A549 (cell line): ENCODE data around the gene CDH5. TPM values are rescaled to one million over a fixed set of nuclear protein-coding genes. Genes with fewer than 3 reads are reported as not detected.

Experiments
- ATAC-seq, 2 experiments: fragments of 200-7000 bp in 1 of 2; fragments of >200 bp in 1 of 2; cut with Nextera tagmentation in 1 of 2; cut with Tn5 transposase in 1 of 2; 3 replicates each; pipeline versions ENCODE4 v1.8.0 to v1.9.1; 2018 to 2020; ENCODE audit warnings: mild to moderate bottlenecking in 1 of 2, moderate library complexity in 1 of 2
- CTCF ChIA-PET: fragments of 300-600 bp; sonication (Branson Sonifier 250); formaldehyde crosslinking; extraction: SDS; loops from one replicate; lab custom pipeline; 2021; ENCODE audit warnings: antibody characterized with exemption, inconsistent platforms; lab: Yijun Ruan, JAX
- POLR2A ChIA-PET: fragments of 350-600 bp; formaldehyde crosslinking; extraction: SDS; loops from one replicate; lab custom pipeline; 2021; ENCODE audit warnings: antibody characterized with exemption, inconsistent platforms; lab: Yijun Ruan, JAX
- DNase-seq, 2 experiments: peaks; one replicate each; pipeline versions ENCODE4 v3.0.0 to v3.0.0-alpha.2; 2011 to 2016; ENCODE audit warnings: low read depth in 1 of 2, low spot score in 1 of 2
- FAIRE-seq: peaks from 2 replicates; lab custom pipeline; 2011; peaks lifted over from hg19 to GRCh38; lab: Jason Lieb, UNC
- H3K27ac ChIP-seq, 2 experiments: fragments of >200 bp; sonication (Bioruptor Twin); formaldehyde crosslinking; 3 replicates each; pipeline ENCODE4 v1.5.1; 2016 to 2017
- H3K4me1 ChIP-seq: fragments of >200 bp; sonication (Bioruptor Twin); formaldehyde crosslinking; 3 replicates; pipeline ENCODE4 v1.6.1; 2016
- H3K4me2 ChIP-seq: fragments of >200 bp; sonication (Bioruptor Twin); formaldehyde crosslinking; 3 replicates; pipeline ENCODE4 v1.6.1; 2016
- H3K4me3 ChIP-seq: fragments of >200 bp; sonication (Bioruptor Twin); formaldehyde crosslinking; 3 replicates; pipeline ENCODE4 v1.5.1; 2016
- H3K9me3 ChIP-seq: fragments of >200 bp; sonication (Bioruptor Twin); formaldehyde crosslinking; 3 replicates; pipeline ENCODE4 v1.6.1; 2016
- BCL3 ChIP-seq: fragments of >200 bp; sonication (Bioruptor Twin); formaldehyde crosslinking; IDR thresholded peaks from 3 replicates; pipeline ENCODE4 v1.6.1; 2016
- BHLHE40 ChIP-seq: IDR thresholded peaks from 2 replicates; pipeline ENCODE4 v1.6.1; 2012; ENCODE audit warnings: low read depth, low read length, inconsistent platforms
- CBX2 ChIP-seq: fragments of 200-600 bp; sonication (generic); IDR thresholded peaks from 2 replicates; pipeline ENCODE4 v1.6.1; 2016; ENCODE audit warnings: low read depth, mild to moderate bottlenecking, borderline replicate concordance
- CBX8 ChIP-seq: fragments of 200-600 bp; sonication (generic); IDR thresholded peaks from 2 replicates; pipeline ENCODE4 v1.6.1; 2016
- CEBPB ChIP-seq, 2 experiments: fragments of >200 bp in 1 of 2; sonication (Bioruptor Twin) in 1 of 2; formaldehyde crosslinking in 1 of 2; IDR thresholded peaks; 2 replicates each; pipeline ENCODE4 v1.6.1; 2012 to 2016
- CTCF ChIP-seq: fragments of >200 bp; sonication (Bioruptor Twin); formaldehyde crosslinking; IDR thresholded peaks from 3 replicates; pipeline ENCODE4 v1.5.1; 2016
- E2F6 ChIP-seq: IDR thresholded peaks from 2 replicates; pipeline ENCODE4 v1.6.1; 2012; ENCODE audit warnings: low read depth, borderline replicate concordance
- EHF ChIP-seq: fragments of 250-450 bp; sonication (Bioruptor Pico); IDR thresholded peaks from 2 replicates; pipeline ENCODE4 v1.5.0; 2020; ENCODE audit warnings: mild to moderate bottlenecking
- EHMT2 ChIP-seq: fragments of 200-600 bp; sonication (generic); IDR thresholded peaks from 2 replicates; pipeline ENCODE4 v1.6.1; 2016; ENCODE audit warnings: antibody characterized with exemption, low read depth, mild to moderate bottlenecking, moderate library complexity
- ELK1 ChIP-seq: fragments of 150-350 bp; IDR thresholded peaks from 2 replicates; pipeline ENCODE4 v1.6.1; 2014; ENCODE audit warnings: low read depth, mild to moderate bottlenecking, low read length
- EP300 ChIP-seq, 2 experiments: fragments of >200 bp; sonication (Bioruptor Twin); formaldehyde crosslinking; IDR thresholded peaks; 2 replicates in 1 of 2; 3 replicates in 1 of 2; pipeline ENCODE4 v1.6.1; 2016 to 2017
- FOSL2 ChIP-seq, 2 experiments: fragments of 450-650 bp in 1 of 2; fragments of >200 bp in 1 of 2; sonication (Bioruptor Twin) in 1 of 2; formaldehyde crosslinking; IDR thresholded peaks; 2 replicates each; pipeline versions ENCODE4 v1.5.0 to v1.6.1; 2016 to 2020; ENCODE audit warnings: mild to moderate bottlenecking in 1 of 2, moderate library complexity in 1 of 2
- FOXS1 ChIP-seq: fragments of 250-450 bp; sonication (Bioruptor Pico); IDR thresholded peaks from 2 replicates; pipeline ENCODE4 v1.5.0; 2020; ENCODE audit warnings: mild to moderate bottlenecking, moderate library complexity
- GATA3 ChIP-seq: IDR thresholded peaks from 2 replicates; pipeline ENCODE4 v1.6.1; 2012; ENCODE audit warnings: borderline replicate concordance
- HMGXB4 ChIP-seq: fragments of 250-450 bp; sonication (Bioruptor Pico); IDR thresholded peaks from 2 replicates; pipeline ENCODE4 v1.5.0; 2021; ENCODE audit warnings: mild to moderate bottlenecking, moderate library complexity, borderline replicate concordance
- HOXB13 ChIP-seq: fragments of 250-450 bp; sonication (Bioruptor Pico); IDR thresholded peaks from 2 replicates; pipeline ENCODE4 v1.5.0; 2020; ENCODE audit warnings: low read depth, mild to moderate bottlenecking, moderate library complexity
- JUN ChIP-seq, 2 experiments: fragments of >200 bp; sonication (Bioruptor Twin); formaldehyde crosslinking; IDR thresholded peaks; 2 replicates in 1 of 2; 3 replicates in 1 of 2; pipeline ENCODE4 v1.6.1; 2016 to 2017
- JUNB ChIP-seq: fragments of >200 bp; sonication (Bioruptor Twin); formaldehyde crosslinking; IDR thresholded peaks from 2 replicates; pipeline ENCODE4 v1.6.1; 2016
- KDM1A ChIP-seq: fragments of 200-600 bp; sonication (generic); IDR thresholded peaks from 2 replicates; pipeline ENCODE4 v1.6.1; 2016; ENCODE audit warnings: low read depth, mild to moderate bottlenecking
- MAZ ChIP-seq: fragments of 150-350 bp; IDR thresholded peaks from 2 replicates; pipeline ENCODE4 v1.6.1; 2014; ENCODE audit warnings: antibody characterized with exemption, low read depth, low read length, borderline replicate concordance
- MYC ChIP-seq: IDR thresholded peaks from 2 replicates; pipeline ENCODE4 v1.6.1; 2012; ENCODE audit warnings: mild to moderate bottlenecking, inconsistent platforms, low read length, improper control_type of control experiment, borderline replicate concordance
- NFE2L2 ChIP-seq: fragments of 150-350 bp; conservative IDR thresholded peaks from 2 replicates; pipeline ENCODE4 v1.6.1; 2014; ENCODE audit warnings: low read length
- PBX3 ChIP-seq: IDR thresholded peaks from 2 replicates; pipeline ENCODE4 v1.6.1; 2012
- POLR2AphosphoS2 ChIP-seq: conservative IDR thresholded peaks from 2 replicates; pipeline ENCODE4 v1.6.1; 2012; ENCODE audit warnings: low read length, improper control_type of control experiment, inconsistent platforms
- RCOR1 ChIP-seq: fragments of 150-350 bp; IDR thresholded peaks from 2 replicates; pipeline ENCODE4 v1.6.1; 2014; ENCODE audit warnings: antibody characterized with exemption, low read length, low read depth
- RNF2 ChIP-seq: fragments of 200-600 bp; sonication (generic); IDR thresholded peaks from 2 replicates; pipeline ENCODE4 v1.6.1; 2016; ENCODE audit warnings: low read depth, mild to moderate bottlenecking, antibody characterized with exemption, moderate library complexity, borderline replicate concordance
- SREBF2 ChIP-seq: fragments of 450-650 bp; IDR thresholded peaks from 2 replicates; pipeline ENCODE4 v1.6.1; 2014; ENCODE audit warnings: mild to moderate bottlenecking, moderate library complexity
- TFCP2L1 ChIP-seq: fragments of 250-450 bp; sonication (Bioruptor Pico); IDR thresholded peaks from 2 replicates; pipeline ENCODE4 v1.5.0; 2021; ENCODE audit warnings: mild to moderate bottlenecking
- ZNF302 ChIP-seq: fragments of 250-450 bp; sonication (Bioruptor Pico); IDR thresholded peaks from 2 replicates; pipeline ENCODE4 v1.9.0; 2021; ENCODE audit warnings: inconsistent platforms, mild to moderate bottlenecking, moderate library complexity
- WGBS: methylation state at CpG from one replicate; pipeline ENCODE4 v1.1.6; 2017; ENCODE audit errors: missing lambda C conversion rate; 5-methylcytosine and 5-hydroxymethylcytosine counted together
- polyA plus RNA-seq, 4 experiments: library from polyadenylated mRNA; depleted of rRNA in 3 of 4; stranded (reverse); fragments of >200 nt; fragmentation: RNase III in 1 of 4; extraction: RNeasy Plus Mini Kit Qiagen cat#74134 plus additional on column Dnase treatment in 1 of 4; gene quantifications; 2 replicates in 3 of 4; 3 replicates in 1 of 4; pipeline ENCODE4 v1.2.3, GENCODE V29; 2011 to 2017

CDH5 gene
- polyA plus RNA-seq, 2 of the 4 experiments (the other 2 are of a cell fraction) = 0.01 TPM; not detected in 1

- Histone ChIP-seq H3K27ac (no peak overlapping the region), H3K4me2 (no peak overlapping the region), H3K4me1 (no peaks in the 10 kb centered on the region), H3K4me3 (no peak overlapping the region), H3K9me3 (no peaks in the 10 kb centered on the region)
- FAIRE-seq (no peak), ATAC-seq (no peak), DNase-seq (no peak)
- CTCF ChIA-PET = interaction anchor here (9.1 kb wide), 1 partner anchor 11 kb away, joined by 150 read pairs; no protein-coding TSS in a partner anchor
- TF ChIP-seq ZNF302 (no peak), KDM1A (no peak), EHMT2 (no peak), NFE2L2 (no peak), EHF (CRISPR knock-in tag) (no peak), E2F6 (no peak), POLR2AphosphoS2 (no peak), JUN (IDR thresholded peaks at IDR 0.05) (no peak), FOXS1 (CRISPR knock-in tag) (no peak), PBX3 (no peak), SREBF2 (no peak), CTCF (no peak), BHLHE40 (no peak), MYC (no peak), JUNB (no peak), EP300 (IDR thresholded peaks at IDR 0.05) (no peak), FOSL2 (IDR thresholded peaks at IDR 0.05) (no peak), FOSL2 (CRISPR knock-in tag; IDR thresholded peaks at IDR 0.05) (no peak), HOXB13 (CRISPR knock-in tag) (no peak), CEBPB (IDR thresholded peaks at IDR 0.05) (no peak), GATA3 (no peak)
- 50% methylated on average over 2 of the region's 2 CpGs for WGBS
- POLR2A ChIA-PET = no interaction called here
These were observed 14.2 kb upstream of the CDH5 start for GRCh38 chr16:66352304-66352703.

- Histone ChIP-seq H3K27ac (no peak overlapping the region), H3K4me2 (no peak overlapping the region)
- WGBS = 68% methylated on average over 5 of the region's 5 CpGs
- no peak for TF ChIP-seq RNF2
- TF ChIP-seq BCL3 = no peak
- no peak for TF ChIP-seq RCOR1
- TF ChIP-seq FOXS1 (CRISPR knock-in tag) = no peak
- TF ChIP-seq CBX8 = no peak
- TF ChIP-seq HMGXB4 (CRISPR knock-in tag) = no peak
- no peak for TF ChIP-seq CBX2
- no peak for TF ChIP-seq ELK1
- no peak for TF ChIP-seq MAZ
- no peak for TF ChIP-seq TFCP2L1 (CRISPR knock-in tag)
- TF ChIP-seq JUN (IDR thresholded peaks at IDR 0.05) = no peak
- TF ChIP-seq, all 56 proteins: peak for 0
- no peak for FAIRE-seq
- POLR2A ChIA-PET = no interaction called here
- Histone ChIP-seq H3K4me3 (no peak overlapping the region), H3K4me1 (no peaks in the 10 kb centered on the region), H3K9me3 (no peaks in the 10 kb centered on the region)
- DNase-seq = no peak
- no peak for ATAC-seq
- CTCF ChIA-PET = interaction anchor here (1.0 to 9.1 kb wide), 3 partner anchors 11 to 132 kb away, joined by 3 to 150 read pairs (median 5); no protein-coding TSS in a partner anchor
These were observed 13.4 kb upstream of the CDH5 start for GRCh38 chr16:66353055-66353454.
